Activated naive CD4-positive, alpha-beta T cell treated with anti-CD3 and anti-CD28 coated beads for 36 hours (primary cell): ENCODE measurements around the gene TMEM86A. TPM values are rescaled to one million over a fixed set of nuclear protein-coding genes. Genes with fewer than 3 reads are reported as not detected.

Experiments
- CTCF ChIA-PET: fragments of 350-600 bp; sonication (Branson Sonifier 250); formaldehyde crosslinking; loops from one replicate; lab custom pipeline; 2021; ENCODE audit warnings: antibody characterized with exemption; lab: Charles Lee
- DNase-seq: peaks from one replicate; pipeline ENCODE4 v3.0.0-alpha.2; 2020
- H3K27ac Mint-ChIP-seq: one replicate; pipeline ENCODE4 v1.8.0; 2021; ENCODE audit warnings: mild to moderate bottlenecking, mixed read lengths
- H3K27me3 Mint-ChIP-seq: one replicate; pipeline ENCODE4 v1.8.0; 2021; ENCODE audit warnings: low read depth, mixed read lengths
- H3K36me3 Mint-ChIP-seq: one replicate; pipeline ENCODE4 v1.8.0; 2021; ENCODE audit warnings: low read depth, mixed read lengths
- H3K4me1 Mint-ChIP-seq: one replicate; pipeline ENCODE4 v1.8.0; 2021; ENCODE audit warnings: low read depth, mixed read lengths
- H3K4me3 Mint-ChIP-seq: one replicate; pipeline ENCODE4 v1.8.0; 2021; ENCODE audit warnings: mild to moderate bottlenecking, moderate library complexity, mixed read lengths
- H3K9me3 Mint-ChIP-seq: one replicate; pipeline ENCODE4 v1.8.0; 2021; ENCODE audit warnings: mixed read lengths
- intact Hi-C: fragments of 100-400 bp; cut with micrococcal nuclease; formaldehyde crosslinking; loops from one replicate; pipeline ENCODE4 v1.15.1; 2023
- total RNA-seq, 2 experiments: library from RNA; stranded (reverse); gene quantifications; one replicate each; pipeline ENCODE4 v1.2.3, GENCODE V29; 2021

Gene TMEM86A
- total RNA-seq, 2 experiments from 2014 or later = 0.05 to 0.15 TPM

GRCh38 chr11:18748766-18749365 lies 50.3 kb downstream of the TMEM86A start:
- Mint-ChIP-seq H3K4me3 (no peak overlapping the region), H3K27ac (no peak overlapping the region), H3K4me1 (no peaks in the 10 kb centered on the region), H3K27me3 (no peaks in the 10 kb centered on the region), H3K36me3 (no peaks in the 10 kb centered on the region), H3K9me3 (no peaks in the 10 kb centered on the region)
- intact Hi-C loops = no loop called here
- CTCF ChIA-PET = interaction anchor here (1.5 to 4.5 kb wide), 2 partner anchors 9 to 17 kb away, joined by 3 to 21 read pairs; no protein-coding TSS in a partner anchor
- no peak for DNase-seq

- H3K9me3 Mint-ChIP-seq = no peaks in the 10 kb centered on the region
- no peak overlapping the region for H3K27ac Mint-ChIP-seq
- H3K4me3 Mint-ChIP-seq = no peak overlapping the region
- H3K36me3 Mint-ChIP-seq = no peaks in the 10 kb centered on the region
- no peak for DNase-seq
- no peaks in the 10 kb centered on the region for H3K4me1 Mint-ChIP-seq
- H3K27me3 Mint-ChIP-seq = no peaks in the 10 kb centered on the region
- intact Hi-C loops = no loop called here
- CTCF ChIA-PET = interaction anchor here (1.1 to 4.5 kb wide), 3 partner anchors 8 to 28 kb away, joined by 3 to 21 read pairs (median 3); no protein-coding TSS in a partner anchor
Observed at GRCh38 chr11:18749681-18750319, 51.2 kb downstream of the TMEM86A start.

DNA sequence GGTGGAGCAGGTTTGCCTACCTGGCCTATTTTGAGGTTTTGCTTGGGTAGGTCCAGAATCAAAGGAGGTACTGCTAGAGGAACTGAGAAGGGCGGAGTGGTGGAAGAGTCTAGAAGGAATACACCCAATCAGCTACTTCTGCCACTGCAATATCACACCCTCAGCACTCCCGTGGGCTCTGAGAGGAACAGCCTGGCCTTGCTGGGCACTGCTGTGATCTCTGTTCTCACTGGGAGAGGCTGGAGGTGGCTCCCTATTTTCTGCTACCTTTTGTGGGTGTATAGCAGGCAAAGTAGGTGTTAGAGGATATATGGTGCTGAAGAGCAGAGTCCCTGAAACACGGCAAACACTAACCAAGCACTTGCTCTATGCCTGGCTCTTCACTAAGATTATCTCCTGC lies 52.4 kb downstream of the TMEM86A start:
- CTCF ChIA-PET = interaction anchor here (4.5 kb wide), 1 partner anchor 15 kb away, joined by 21 read pairs; no protein-coding TSS in a partner anchor
- Mint-ChIP-seq H3K36me3 (no peaks in the 10 kb centered on the region), H3K4me3 (no peak overlapping the region), H3K9me3 (no peaks in the 10 kb centered on the region), H3K27ac (no peak overlapping the region), H3K4me1 (no peaks in the 10 kb centered on the region), H3K27me3 (no peaks in the 10 kb centered on the region)
- no peak for DNase-seq
- intact Hi-C loops = no loop called here

- CTCF ChIA-PET = interaction anchor here (1.1 to 4.5 kb wide), 2 partner anchors 13 to 21 kb away, joined by 4 to 21 read pairs; no protein-coding TSS in a partner anchor
- DNase-seq = no peak
- H3K36me3 Mint-ChIP-seq = no peaks in the 10 kb centered on the region
- no peaks in the 10 kb centered on the region for H3K9me3 Mint-ChIP-seq
- H3K27me3 Mint-ChIP-seq = no peaks in the 10 kb centered on the region
- H3K4me3 Mint-ChIP-seq = no peak overlapping the region
- no peak overlapping the region for H3K27ac Mint-ChIP-seq
- no peaks in the 10 kb centered on the region for H3K4me1 Mint-ChIP-seq
- intact Hi-C loops = no loop called here
Observed at GRCh38 chr11:18752502-18752901, 53.9 kb downstream of the TMEM86A start.

- Mint-ChIP-seq H3K9me3 (no peaks in the 10 kb centered on the region), H3K27me3 (no peaks in the 10 kb centered on the region), H3K4me1 (no peaks in the 10 kb centered on the region), H3K36me3 (no peaks in the 10 kb centered on the region), H3K27ac (no peak overlapping the region), H3K4me3 (no peak overlapping the region)
- intact Hi-C loops = no loop called here
- no peak for DNase-seq
- CTCF ChIA-PET = interaction anchor here (0.7 to 1.2 kb wide), 3 partner anchors 9 to 23 kb away, joined by 3 read pairs; no protein-coding TSS in a partner anchor
Observed at GRCh38 chr11:18754308-18754707, 55.7 kb downstream of the TMEM86A start.

Other genes starting within 250 kb of the TMEM86A start
- under 1 TPM; 0.12 to 0.19 TPM for gene LDHAL6A, start 242.9 kb upstream of the TMEM86A start, total RNA-seq
- 10 to 100 TPM; 33.2 to 40.5 TPM for gene TSG101, start 171.8 kb upstream of the TMEM86A start, total RNA-seq
- 1 to 10 TPM; 8.9 to 9.2 TPM for gene UEVLD, start 110.0 kb upstream of the TMEM86A start, total RNA-seq
- gene MISFA, start 99.0 kb upstream of the TMEM86A start, total RNA-seq = 1 to 10 TPM in 1 of 2 experiments, under 1 TPM in 1; 0.67 to 1.0 TPM
- gene SPTY2D1, start 64.4 kb upstream of the TMEM86A start, total RNA-seq = 10 to 100 TPM; 13.9 to 15.0 TPM
- 1 to 10 TPM; 1.2 to 1.3 TPM for gene IGSF22, start 27.4 kb downstream of the TMEM86A start, total RNA-seq
- not detected for gene PTPN5, start 93.0 kb downstream of the TMEM86A start, total RNA-seq
- not detected for gene MRGPRX1, start 240.6 kb downstream of the TMEM86A start, total RNA-seq